SK-N-SH treated with all-trans-retinoic acid at 6 μM for 48 hours (cell line): ENCODE data around the gene RPL12.

Source experiments
- ATAC-seq: fragments of 200-7000 bp; cut with Tn5 transposase; 3 replicates; pipeline ENCODE4 v1.9.1; 2020; ENCODE audit warnings: mild to moderate bottlenecking, moderate library complexity
- ARNTL ChIP-seq: fragments of 450-650 bp; formaldehyde crosslinking; IDR thresholded peaks from 2 replicates; pipeline ENCODE4 v1.5.0; 2020; ENCODE audit warnings: low read depth, mild to moderate bottlenecking, moderate library complexity, borderline replicate concordance
- BACH2 ChIP-seq: fragments of 250-450 bp; sonication (Bioruptor Pico); IDR thresholded peaks from 2 replicates; pipeline ENCODE4 v1.9.0; 2021; ENCODE audit warnings: mild to moderate bottlenecking, borderline replicate concordance
- CSDC2 ChIP-seq: fragments of 250-450 bp; sonication (Bioruptor Pico); IDR thresholded peaks from 2 replicates; pipeline ENCODE4 v1.5.0; 2020; ENCODE audit warnings: mild to moderate bottlenecking, moderate library complexity
- ESRRG ChIP-seq: fragments of 250-450 bp; sonication (Bioruptor Pico); IDR thresholded peaks from 2 replicates; pipeline ENCODE4 v1.6.1; 2021; ENCODE audit warnings: mild to moderate bottlenecking
- GLIS3 ChIP-seq: fragments of 250-450 bp; sonication (Bioruptor Pico); IDR thresholded peaks from 2 replicates; pipeline ENCODE4 v1.5.0; 2020; ENCODE audit warnings: mild to moderate bottlenecking, moderate library complexity
- ISL1 ChIP-seq: fragments of 250-450 bp; sonication (Bioruptor Pico); IDR thresholded peaks from 2 replicates; pipeline ENCODE4 v2.1.2; 2022; ENCODE audit warnings: mild to moderate bottlenecking, moderate library complexity
- PATZ1 ChIP-seq: fragments of 250-450 bp; sonication (Bioruptor Pico); IDR thresholded peaks from 2 replicates; pipeline ENCODE4 v1.8.0; 2020; ENCODE audit warnings: mild to moderate bottlenecking, moderate library complexity, borderline replicate concordance
- PPARA ChIP-seq: fragments of 250-450 bp; sonication (Bioruptor Pico); IDR thresholded peaks from 2 replicates; pipeline ENCODE4 v1.5.0; 2020; ENCODE audit warnings: mild to moderate bottlenecking, borderline replicate concordance
- SNAI2 ChIP-seq: fragments of 250-450 bp; sonication (Bioruptor Pico); IDR thresholded peaks from 2 replicates; pipeline ENCODE4 v1.5.0; 2020; ENCODE audit warnings: mild to moderate bottlenecking, moderate library complexity
- TCF4 ChIP-seq: fragments of 250-450 bp; sonication (Bioruptor Pico); IDR thresholded peaks from 2 replicates; pipeline ENCODE4 v1.8.0; 2021; ENCODE audit warnings: mild to moderate bottlenecking, moderate library complexity, borderline replicate concordance
- TSHZ2 ChIP-seq: fragments of 250-450 bp; sonication (Bioruptor Pico); IDR thresholded peaks from 2 replicates; pipeline ENCODE4 v1.5.0; 2020; ENCODE audit warnings: mild to moderate bottlenecking, moderate library complexity
- ZFP3 ChIP-seq: fragments of 250-450 bp; sonication (Bioruptor Pico); IDR thresholded peaks from 2 replicates; pipeline ENCODE4 v1.5.0; 2020; ENCODE audit warnings: mild to moderate bottlenecking, moderate library complexity
- ZFP30 ChIP-seq: fragments of 450-650 bp; formaldehyde crosslinking; IDR thresholded peaks from 2 replicates; pipeline ENCODE4 v1.5.0; 2022; ENCODE audit warnings: mild to moderate bottlenecking, moderate library complexity
- ZNF565 ChIP-seq: fragments of 450-650 bp; formaldehyde crosslinking; conservative IDR thresholded peaks from 2 replicates; pipeline ENCODE4 v1.5.0; 2020; ENCODE audit warnings: low read depth, mild to moderate bottlenecking, moderate library complexity
- ZNF70 ChIP-seq: fragments of 450-650 bp; formaldehyde crosslinking; IDR thresholded peaks from 2 replicates; pipeline ENCODE4 v1.5.0; 2020; ENCODE audit warnings: mild to moderate bottlenecking, moderate library complexity
- ZNF8 ChIP-seq: fragments of 450-650 bp; formaldehyde crosslinking; IDR thresholded peaks from 2 replicates; pipeline ENCODE4 v1.5.0; 2020; ENCODE audit warnings: mild to moderate bottlenecking, moderate library complexity
- TF ChIP-seq, protein P1 (sequence below): fragments of 250-450 bp; sonication (Bioruptor Pico); IDR thresholded peaks from 2 replicates; pipeline ENCODE4 v1.5.1; 2021; ENCODE audit warnings: mild to moderate bottlenecking, moderate library complexity
- TF ChIP-seq, protein P2 (sequence below): fragments of 250-450 bp; sonication (Bioruptor Pico); IDR thresholded peaks from 2 replicates; pipeline ENCODE4 v1.8.0; 2021; ENCODE audit warnings: low read depth, mild to moderate bottlenecking, moderate library complexity, borderline replicate concordance

RPL12 gene

DNA sequence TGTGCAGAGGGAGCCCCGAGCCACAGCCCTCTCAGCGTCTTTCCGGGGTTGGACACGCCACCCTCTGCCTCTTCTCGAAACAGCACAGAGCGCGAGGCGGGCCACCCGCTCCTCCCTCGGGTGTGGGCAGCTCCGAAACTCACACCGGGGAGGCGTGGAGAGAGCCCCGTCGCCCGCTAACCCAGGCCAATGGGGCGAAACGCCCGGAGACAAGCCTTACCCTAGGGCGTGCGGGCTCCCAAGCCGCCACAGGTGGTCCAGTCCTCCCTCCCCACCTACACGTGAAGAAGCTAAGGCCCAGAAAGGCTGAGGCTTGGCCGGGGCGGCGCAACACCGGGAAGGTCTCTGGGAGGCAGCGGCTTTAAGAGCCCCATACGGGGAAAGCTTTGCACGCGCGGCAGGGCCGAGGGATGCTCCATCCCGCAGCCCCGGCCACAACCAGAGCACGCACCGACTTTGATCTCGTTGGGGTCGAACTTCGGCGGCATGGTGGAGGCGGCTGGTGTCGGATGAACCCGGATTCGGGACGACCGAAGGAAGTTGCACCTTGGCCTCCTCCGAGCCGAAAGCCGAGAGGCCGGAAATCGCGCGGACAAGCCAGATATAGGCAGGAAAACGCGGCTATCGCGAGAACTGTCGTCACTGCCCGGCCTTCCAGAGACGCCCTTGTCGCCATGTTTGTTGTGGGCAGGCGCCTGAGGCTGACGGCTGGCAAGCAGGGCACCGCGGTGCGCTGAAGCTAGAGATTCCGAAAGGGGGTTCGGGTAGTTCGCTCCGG, at the start of gene RPL12, which contains the start of gene LRSAM1:
Gene RPL12 (minus strand): TSS at position 577 of the 778 bp plus-strand sequence. CDS start 89 bp downstream, at position 488.
Gene LRSAM1 (plus strand): TSS at position 681 of the 778 bp plus-strand sequence. CDS start 3,018 bp downstream, outside the sequence.
- peak; percentile 73 for ATAC-seq
- TF ChIP-seq, protein P1, sequence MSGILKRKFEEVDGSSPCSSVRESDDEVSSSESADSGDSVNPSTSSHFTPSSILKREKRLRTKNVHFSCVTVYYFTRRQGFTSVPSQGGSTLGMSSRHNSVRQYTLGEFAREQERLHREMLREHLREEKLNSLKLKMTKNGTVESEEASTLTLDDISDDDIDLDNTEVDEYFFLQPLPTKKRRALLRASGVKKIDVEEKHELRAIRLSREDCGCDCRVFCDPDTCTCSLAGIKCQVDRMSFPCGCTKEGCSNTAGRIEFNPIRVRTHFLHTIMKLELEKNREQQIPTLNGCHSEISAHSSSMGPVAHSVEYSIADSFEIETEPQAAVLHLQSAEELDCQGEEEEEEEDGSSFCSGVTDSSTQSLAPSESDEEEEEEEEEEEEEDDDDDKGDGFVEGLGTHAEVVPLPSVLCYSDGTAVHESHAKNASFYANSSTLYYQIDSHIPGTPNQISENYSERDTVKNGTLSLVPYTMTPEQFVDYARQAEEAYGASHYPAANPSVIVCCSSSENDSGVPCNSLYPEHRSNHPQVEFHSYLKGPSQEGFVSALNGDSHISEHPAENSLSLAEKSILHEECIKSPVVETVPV (CRISPR knock-in tag), result peak; percentile 72; the same call in 1 of the 2 replicates
- no peak for TF ChIP-seq ZNF565 (CRISPR knock-in tag)
- TF ChIP-seq ARNTL (CRISPR knock-in tag), result no peak
- TF ChIP-seq CSDC2 (CRISPR knock-in tag), result no peak; the same call in 1 of the 2 replicates
- 0 out of 2 replicates have a peak, but pooled peaks have one; percentile 29 for TF ChIP-seq ZFP30
- 0 out of 2 replicates have a peak, but pooled peaks have one; percentile 25 for TF ChIP-seq PATZ1 (CRISPR knock-in tag)
- TF ChIP-seq ZNF8 (CRISPR knock-in tag), result no peak
- TF ChIP-seq GLIS3 (CRISPR knock-in tag), result peak; percentile 89
- 0 out of 2 replicates have a peak, but pooled peaks have one; percentile 48 for TF ChIP-seq TSHZ2 (CRISPR knock-in tag)
- no peak for TF ChIP-seq ISL1 (CRISPR knock-in tag)

- no peak for TF ChIP-seq BACH2
- ATAC-seq, result no peak
Measured at GRCh38 chr9:127500862-127501261, 49.7 kb upstream of the RPL12 start.

GRCh38 chr9:127500399-127500798, 49.2 kb upstream of the RPL12 start:
- TF ChIP-seq ZNF70 (CRISPR knock-in tag), result no peak
- no peak for TF ChIP-seq SNAI2 (CRISPR knock-in tag)
- no peak for TF ChIP-seq ZFP3 (CRISPR knock-in tag)
- TF ChIP-seq ESRRG (CRISPR knock-in tag), result no peak
- no peak for TF ChIP-seq ARNTL (CRISPR knock-in tag)
- TF ChIP-seq, protein P2, sequence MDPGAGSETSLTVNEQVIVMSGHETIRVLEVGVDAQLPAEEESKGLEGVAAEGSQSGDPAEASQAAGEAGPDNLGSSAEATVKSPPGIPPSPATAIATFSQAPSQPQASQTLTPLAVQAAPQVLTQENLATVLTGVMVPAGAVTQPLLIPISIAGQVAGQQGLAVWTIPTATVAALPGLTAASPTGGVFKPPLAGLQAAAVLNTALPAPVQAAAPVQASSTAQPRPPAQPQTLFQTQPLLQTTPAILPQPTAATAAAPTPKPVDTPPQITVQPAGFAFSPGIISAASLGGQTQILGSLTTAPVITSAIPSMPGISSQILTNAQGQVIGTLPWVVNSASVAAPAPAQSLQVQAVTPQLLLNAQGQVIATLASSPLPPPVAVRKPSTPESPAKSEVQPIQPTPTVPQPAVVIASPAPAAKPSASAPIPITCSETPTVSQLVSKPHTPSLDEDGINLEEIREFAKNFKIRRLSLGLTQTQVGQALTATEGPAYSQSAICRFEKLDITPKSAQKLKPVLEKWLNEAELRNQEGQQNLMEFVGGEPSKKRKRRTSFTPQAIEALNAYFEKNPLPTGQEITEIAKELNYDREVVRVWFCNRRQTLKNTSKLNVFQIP (CRISPR knock-in tag), result no peak
- TF ChIP-seq PPARA, result no peak
- TF ChIP-seq GLIS3 (CRISPR knock-in tag), result no peak
- TF ChIP-seq TCF4 (CRISPR knock-in tag), result no peak
- TF ChIP-seq PATZ1 (CRISPR knock-in tag), result no peak
- ATAC-seq, result no peak
